Purkinje cell (primary cell): ENCODE results near the gene SEC16B. TPM values are rescaled to one million over a fixed set of nuclear protein-coding genes. Genes with fewer than 3 reads are reported as not detected.

ENCODE experiments used
- polyA plus RNA-seq: library from polyadenylated mRNA; unstranded; fragments of >200 nt; fragmentation: Nextera tagmentation; gene quantifications from 2 replicates; pipeline ENCODE4 v1.2.1, GENCODE V29; 2014

Gene SEC16B
- 0.65 and 2.0 TPM in 2 replicates for polyA plus RNA-seq

GRCh38 chr1:177969825-177970371 lies at the start of gene SEC16B:
Gene SEC16B, minus strand, starts transcription at chr1:177970058. Its CDS starts 2,077 bp downstream, at chr1:177967981.

Other genes starting within 250 kb of the SEC16B start
- 17.3 and 19.4 TPM in 2 replicates for gene RASAL2, start 124.0 kb upstream of the SEC16B start, polyA plus RNA-seq